Neural progenitor cell (in vitro differentiated cells): ENCODE data around the gene NTRK3. TPM values are rescaled to one million over a fixed set of nuclear protein-coding genes. Genes with fewer than 3 reads are reported as not detected.

Experiments
- DNase-seq: peaks from one replicate; pipeline ENCODE4 v3.0.0-alpha.2; 2016; ENCODE audit warnings: low spot score
- H2AFZ ChIP-seq: fragments of 200-600 bp; sonication (generic); replicated peaks from 2 replicates; pipeline ENCODE4 v1.6.1; 2016; ENCODE audit warnings: antibody characterized with exemption
- H3F3A ChIP-seq: fragments of 200-600 bp; sonication (generic); 2 replicates; pipeline ENCODE4 v1.6.1; 2016; ENCODE audit warnings: antibody characterized with exemption, low read depth
- H3K27ac ChIP-seq: fragments of 200-600 bp; sonication (generic); 2 replicates; pipeline ENCODE4 v1.5.1; 2016; ENCODE audit warnings: mild to moderate bottlenecking
- H3K27me3 ChIP-seq: fragments of 200-600 bp; sonication (generic); 2 replicates; pipeline ENCODE4 v1.6.1; 2016; ENCODE audit warnings: mild to moderate bottlenecking, moderate library complexity
- H3K36me3 ChIP-seq: fragments of 200-600 bp; sonication (generic); 2 replicates; pipeline ENCODE4 v1.5.1; 2016
- H3K4me1 ChIP-seq: fragments of 200-600 bp; sonication (generic); 2 replicates; pipeline ENCODE4 v1.6.1; 2016; ENCODE audit warnings: mixed run types
- H3K4me2 ChIP-seq: fragments of 200-600 bp; sonication (generic); 2 replicates; pipeline ENCODE4 v1.6.1; 2016
- H3K4me3 ChIP-seq: fragments of 200-600 bp; sonication (generic); 2 replicates; pipeline ENCODE4 v1.5.1; 2016
- H3K79me2 ChIP-seq: fragments of 200-600 bp; sonication (generic); 2 replicates; pipeline ENCODE4 v1.6.1; 2016; ENCODE audit warnings: low read depth
- H3K9ac ChIP-seq: fragments of 200-600 bp; sonication (generic); 2 replicates; pipeline ENCODE4 v1.6.1; 2016
- H3K9me3 ChIP-seq: fragments of 200-600 bp; sonication (generic); 2 replicates; pipeline ENCODE4 v1.5.1; 2016; ENCODE audit warnings: low read depth
- H4K20me1 ChIP-seq: fragments of 200-600 bp; sonication (generic); 2 replicates; pipeline ENCODE4 v1.6.1; 2016; ENCODE audit warnings: low read depth
- H3K27ac Mint-ChIP-seq: 3 replicates; pipeline ENCODE4 v1.8.0; 2021; ENCODE audit warnings: mixed read lengths
- H3K27me3 Mint-ChIP-seq: 2 replicates; pipeline ENCODE4 v1.8.0; 2022; ENCODE audit warnings: low read depth, mild to moderate bottlenecking, inconsistent platforms, moderate library complexity, mixed read lengths; ENCODE audit not compliant: insufficient read depth
- H3K36me3 Mint-ChIP-seq: 3 replicates; pipeline ENCODE4 v1.8.0; 2021; ENCODE audit warnings: mixed read lengths
- H3K4me1 Mint-ChIP-seq: 3 replicates; pipeline ENCODE4 v1.8.0; 2021; ENCODE audit warnings: mixed read lengths
- H3K4me3 Mint-ChIP-seq: 3 replicates; pipeline ENCODE4 v1.8.0; 2021; ENCODE audit warnings: mild to moderate bottlenecking, moderate library complexity, mixed read lengths
- H3K9me3 Mint-ChIP-seq: 3 replicates; pipeline ENCODE4 v1.8.0; 2020; ENCODE audit warnings: mixed read lengths
- CTCF ChIP-seq: fragments of 200-600 bp; sonication (generic); IDR thresholded peaks from 2 replicates; pipeline ENCODE4 v1.5.1; 2017; ENCODE audit warnings: antibody characterized with exemption, mild to moderate bottlenecking
- EZH2 ChIP-seq: fragments of 200-600 bp; sonication (generic); IDR thresholded peaks from 2 replicates; pipeline ENCODE4 v1.6.1; 2017; ENCODE audit warnings: antibody characterized with exemption, mild to moderate bottlenecking, moderate library complexity
- EZH2phosphoT487 ChIP-seq: fragments of 200-600 bp; sonication (generic); IDR thresholded peaks from 2 replicates; pipeline ENCODE4 v1.6.1; 2017; ENCODE audit warnings: antibody characterized with exemption
- small RNA-seq: library from RNA; depleted of rRNA; stranded (forward); fragments of <200 nt; gene quantifications from one replicate; pipeline ENCODE3, GENCODE V24; 2015
- total RNA-seq: library from RNA; depleted of rRNA; stranded (reverse); fragments of >200 nt; gene quantifications from 2 replicates; pipeline ENCODE4 v1.2.3, GENCODE V29; 2015; ENCODE audit warnings: low replicate concordance

Gene NTRK3
- total RNA-seq, 1 donor from 2014 or later = 2.0 TPM

GRCh38 chr15:87816811-87817210 is 439.7 kb downstream of the NTRK3 start:
- H3K27ac Mint-ChIP-seq = no peak overlapping the region
- Histone ChIP-seq H4K20me1 (no peaks in the 10 kb centered on the region), H3K27ac (no peak overlapping the region), H3K36me3 (no peaks in the 10 kb centered on the region), H2AFZ (no peak overlapping the region), H3F3A (no peaks in the 10 kb centered on the region), H3K9me3 (no peaks in the 10 kb centered on the region), H3K27me3 (no peaks in the 10 kb centered on the region), H3K79me2 (no peaks in the 10 kb centered on the region), H3K9ac (no peak overlapping the region), H3K4me2 (no peak overlapping the region), H3K4me3 (no peak overlapping the region), H3K4me1 (no peaks in the 10 kb centered on the region)
- no peaks in the 10 kb centered on the region for H3K36me3 Mint-ChIP-seq
- DNase-seq = no peak
- TF ChIP-seq CTCF = no peak
- no peak for TF ChIP-seq EZH2
- TF ChIP-seq EZH2phosphoT487 = no peak
- H3K9me3 Mint-ChIP-seq = peaks cover 2% of the 10 kb centered on the region
- H3K4me3 Mint-ChIP-seq = no peak overlapping the region
- H3K4me1 Mint-ChIP-seq = no peaks in the 10 kb centered on the region
- H3K27me3 Mint-ChIP-seq = peaks cover 5% of the 10 kb centered on the region

GRCh38 chr15:87816016-87816415 is 440.5 kb downstream of the NTRK3 start:
- Histone ChIP-seq H4K20me1 (no peaks in the 10 kb centered on the region), H3K9me3 (no peaks in the 10 kb centered on the region), H3K4me2 (no peak overlapping the region), H2AFZ (no peak overlapping the region), H3F3A (no peaks in the 10 kb centered on the region), H3K27ac (no peak overlapping the region), H3K27me3 (no peaks in the 10 kb centered on the region), H3K79me2 (no peaks in the 10 kb centered on the region), H3K9ac (no peak overlapping the region), H3K4me1 (no peaks in the 10 kb centered on the region), H3K36me3 (no peaks in the 10 kb centered on the region), H3K4me3 (no peak overlapping the region)
- TF ChIP-seq EZH2phosphoT487 (no peak), CTCF (no peak), EZH2 (no peak)
- peaks cover 5% of the 10 kb centered on the region for H3K27me3 Mint-ChIP-seq
- H3K9me3 Mint-ChIP-seq = peaks cover 2% of the 10 kb centered on the region
- no peak overlapping the region for H3K4me3 Mint-ChIP-seq
- no peak for DNase-seq
- H3K36me3 Mint-ChIP-seq = no peaks in the 10 kb centered on the region
- H3K4me1 Mint-ChIP-seq = no peaks in the 10 kb centered on the region
- H3K27ac Mint-ChIP-seq = no peak overlapping the region

Small RNAs within 50 kb of the gene (small RNA-seq; reads per million reads assigned to genes)
- gene MED28P6 = not detected

Other genes starting within 250 kb of the NTRK3 start
- 17.8 and 20.4 TPM in 2 replicates for gene MRPL46, start 210.6 kb upstream of the NTRK3 start, total RNA-seq
- gene MRPS11, start 211.0 kb upstream of the NTRK3 start, total RNA-seq = 15.8 and 20.6 TPM in 2 replicates